OCI-LY3 (cell line): ENCODE measurements around the gene CPT2.

Experiments used
- CTCF ChIP-seq: fragments of 200-600, 300-600 bp; sonication (generic); IDR thresholded peaks from 2 replicates; pipeline ENCODE4 v1.5.1; 2014; ENCODE audit warnings: antibody characterized with exemption, low read length, low read depth
- EZH2phosphoT487 ChIP-seq: fragments of 200-600 bp; shearing (Covaris generic); IDR thresholded peaks from 2 replicates; pipeline ENCODE4 v1.6.1; 2018; ENCODE audit warnings: antibody characterized with exemption, mixed run types, low read depth

DNA sequence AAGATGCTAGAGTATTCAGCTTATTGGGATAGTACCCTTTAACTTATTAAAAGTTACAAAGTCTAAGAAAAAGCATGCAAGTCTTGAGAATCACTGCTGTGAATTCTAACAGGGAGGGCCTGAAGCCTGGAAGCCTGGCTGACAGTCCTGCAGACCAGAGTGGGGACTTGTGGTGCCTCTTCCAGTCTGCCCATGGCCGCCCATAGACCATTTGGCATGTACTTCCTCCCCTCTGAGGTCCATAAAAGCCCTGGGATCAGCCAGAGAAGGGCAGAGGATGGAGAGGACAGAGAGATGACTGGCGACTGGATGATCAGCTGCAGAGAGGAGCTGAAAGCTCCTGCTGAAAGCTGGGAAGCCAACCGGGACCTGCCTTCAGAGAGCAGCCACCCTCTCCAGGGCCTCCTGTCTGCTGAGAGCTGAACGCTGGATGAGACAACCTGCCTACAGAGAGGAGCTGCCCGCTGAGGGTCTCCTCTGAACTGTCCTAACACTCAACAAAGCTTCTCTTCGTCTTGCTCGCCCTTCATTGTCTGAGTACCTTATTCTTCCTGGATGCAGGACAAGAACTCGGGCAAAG, 41.7 kb upstream of the CPT2 start:
- TF ChIP-seq CTCF (no peak), EZH2phosphoT487 (no peak)
